ENCODE results near the gene HPS4.

DNA sequence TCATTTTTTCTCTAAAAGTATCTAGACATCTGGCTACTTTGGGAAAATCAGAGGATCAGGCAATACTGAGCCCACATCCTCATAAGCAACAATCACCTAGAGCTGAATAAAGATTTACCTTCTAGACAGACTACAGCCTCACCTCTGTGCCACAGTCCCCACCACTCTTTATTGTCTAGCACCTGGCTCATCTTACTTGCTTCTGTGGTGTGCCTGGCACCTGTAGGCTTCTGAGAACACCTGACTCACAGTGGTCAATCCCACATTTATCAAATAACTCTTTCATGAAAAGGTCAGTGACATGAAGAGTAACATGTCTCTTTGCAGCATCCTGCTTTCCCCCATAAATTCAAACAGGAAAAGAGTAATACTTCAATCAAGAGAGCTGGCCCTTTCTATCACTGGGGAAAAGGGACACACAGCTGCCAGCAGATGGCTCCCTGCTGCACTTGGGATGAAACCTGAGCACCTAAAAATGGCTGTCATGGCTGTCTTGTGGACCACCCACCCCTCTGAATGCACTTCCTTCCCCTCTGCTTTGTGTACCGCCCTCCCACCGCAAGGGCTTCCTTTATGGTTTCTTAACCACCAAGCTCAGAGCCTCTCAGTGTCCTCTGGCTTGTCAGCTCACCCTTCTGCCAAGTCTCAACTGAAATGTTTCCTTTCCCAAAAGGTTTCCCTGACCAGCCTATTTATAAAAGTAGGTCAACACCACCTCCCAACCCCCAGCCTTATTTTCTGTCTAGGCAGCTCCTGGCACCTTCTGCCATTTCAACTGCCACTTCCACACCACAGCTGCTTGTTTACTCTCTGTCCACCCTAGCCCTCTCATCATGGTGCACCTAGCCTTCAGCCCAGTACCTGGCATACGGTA, 19.3 kb upstream of the HPS4 start:
- TF ChIP-seq, protein P1, sequence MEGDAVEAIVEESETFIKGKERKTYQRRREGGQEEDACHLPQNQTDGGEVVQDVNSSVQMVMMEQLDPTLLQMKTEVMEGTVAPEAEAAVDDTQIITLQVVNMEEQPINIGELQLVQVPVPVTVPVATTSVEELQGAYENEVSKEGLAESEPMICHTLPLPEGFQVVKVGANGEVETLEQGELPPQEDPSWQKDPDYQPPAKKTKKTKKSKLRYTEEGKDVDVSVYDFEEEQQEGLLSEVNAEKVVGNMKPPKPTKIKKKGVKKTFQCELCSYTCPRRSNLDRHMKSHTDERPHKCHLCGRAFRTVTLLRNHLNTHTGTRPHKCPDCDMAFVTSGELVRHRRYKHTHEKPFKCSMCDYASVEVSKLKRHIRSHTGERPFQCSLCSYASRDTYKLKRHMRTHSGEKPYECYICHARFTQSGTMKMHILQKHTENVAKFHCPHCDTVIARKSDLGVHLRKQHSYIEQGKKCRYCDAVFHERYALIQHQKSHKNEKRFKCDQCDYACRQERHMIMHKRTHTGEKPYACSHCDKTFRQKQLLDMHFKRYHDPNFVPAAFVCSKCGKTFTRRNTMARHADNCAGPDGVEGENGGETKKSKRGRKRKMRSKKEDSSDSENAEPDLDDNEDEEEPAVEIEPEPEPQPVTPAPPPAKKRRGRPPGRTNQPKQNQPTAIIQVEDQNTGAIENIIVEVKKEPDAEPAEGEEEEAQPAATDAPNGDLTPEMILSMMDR (IDR thresholded peaks at IDR 0.05): peak; percentile 68
- TF ChIP-seq EZH2 (IDR thresholded peaks at IDR 0.05): no peak
